H9 (cell line): Measurements from ENCODE around the gene FNDC3B. TPM values are rescaled to one million over a fixed set of nuclear protein-coding genes. Genes with fewer than 3 reads are reported as not detected.
A peak's percentile ranks its signal among the peaks of the same experiment; 100 is the strongest.

Experiments
- DNase-seq: peaks from one replicate; pipeline ENCODE4 v3.0.0-alpha.2; 2017
- H2AFZ ChIP-seq: one replicate; pipeline ENCODE4 v1.6.1; 2013; ENCODE audit warnings: mild to moderate bottlenecking, low read length, control low read depth, moderate library complexity
- H2AK5ac ChIP-seq: 2 replicates; pipeline ENCODE4 v1.6.1; 2013; ENCODE audit warnings: low read length, control low read depth, mixed read lengths; ENCODE audit not compliant: insufficient read length
- H2BK120ac ChIP-seq: one replicate; pipeline ENCODE4 v1.6.1; 2013; ENCODE audit warnings: low read depth, mild to moderate bottlenecking, low read length, control low read depth, inconsistent platforms; ENCODE audit not compliant: poor library complexity, severe bottlenecking
- H2BK12ac ChIP-seq: 2 replicates; pipeline ENCODE4 v1.6.1; 2013; ENCODE audit warnings: low read length, control low read depth, mixed read lengths, low read depth; ENCODE audit not compliant: insufficient read length
- H2BK15ac ChIP-seq: 2 replicates; pipeline ENCODE4 v1.6.1; 2013; ENCODE audit warnings: low read depth, low read length, control low read depth
- H2BK20ac ChIP-seq: one replicate; pipeline ENCODE4 v1.6.1; 2013; ENCODE audit warnings: low read depth, mild to moderate bottlenecking, low read length, control low read depth, inconsistent platforms; ENCODE audit not compliant: poor library complexity, severe bottlenecking
- H2BK5ac ChIP-seq: 2 replicates; pipeline ENCODE4 v1.6.1; 2013; ENCODE audit warnings: low read length, control low read depth, mixed read lengths; ENCODE audit not compliant: insufficient read length
- H3K14ac ChIP-seq: 2 replicates; pipeline ENCODE4 v1.6.1; 2013; ENCODE audit warnings: low read length, control low read depth; ENCODE audit not compliant: insufficient read depth
- H3K18ac ChIP-seq: 2 replicates; pipeline ENCODE4 v1.6.1; 2013; ENCODE audit warnings: low read depth, mild to moderate bottlenecking, mixed read lengths, low read length, control low read depth; ENCODE audit not compliant: insufficient read length
- H3K23ac ChIP-seq: 2 replicates; pipeline ENCODE4 v1.6.1; 2013; ENCODE audit warnings: low read length, control low read depth, mixed read lengths, low read depth; ENCODE audit not compliant: insufficient read length
- H3K23me2 ChIP-seq: 2 replicates; pipeline ENCODE4 v1.6.1; 2013; ENCODE audit warnings: low read depth, mild to moderate bottlenecking, mixed read lengths, low read length, control low read depth; ENCODE audit not compliant: insufficient read length, poor library complexity, severe bottlenecking
- H3K27ac ChIP-seq: 2 replicates; pipeline ENCODE4 v1.5.1; 2013; ENCODE audit warnings: low read length, control low read depth, mixed read lengths, low read depth; ENCODE audit not compliant: insufficient read length
- H3K27me3 ChIP-seq: 2 replicates; pipeline ENCODE4 v1.6.1; 2013; ENCODE audit warnings: low read length, control low read depth, inconsistent platforms; ENCODE audit not compliant: insufficient read depth
- H3K4ac ChIP-seq: 2 replicates; pipeline ENCODE4 v1.6.1; 2013; ENCODE audit warnings: low read depth, mild to moderate bottlenecking, control low read depth, inconsistent platforms, low read length, moderate library complexity
- H3K4me1 ChIP-seq: 2 replicates; pipeline ENCODE4 v1.6.1; 2013; ENCODE audit warnings: low read length, control low read depth, inconsistent platforms; ENCODE audit not compliant: insufficient read depth
- H3K4me2 ChIP-seq: 2 replicates; pipeline ENCODE4 v1.6.1; 2013; ENCODE audit warnings: low read length, control low read depth, mixed read lengths; ENCODE audit not compliant: insufficient read length, insufficient read depth
- H3K56ac ChIP-seq: 2 replicates; pipeline ENCODE4 v1.6.1; 2013; ENCODE audit warnings: low read depth, mild to moderate bottlenecking, mixed read lengths, low read length, control low read depth; ENCODE audit not compliant: insufficient read length
- H3K79me1 ChIP-seq: 2 replicates; pipeline ENCODE4 v1.6.1; 2013; ENCODE audit warnings: low read depth, mild to moderate bottlenecking, moderate library complexity, low read length, control low read depth, inconsistent platforms; ENCODE audit not compliant: insufficient read depth, poor library complexity, severe bottlenecking
- H3K79me2 ChIP-seq: 2 replicates; pipeline ENCODE4 v1.6.1; 2013; ENCODE audit warnings: low read length, control low read depth, inconsistent platforms; ENCODE audit not compliant: insufficient read depth
- H3K9ac ChIP-seq: 2 replicates; pipeline ENCODE4 v1.6.1; 2013; ENCODE audit warnings: low read length, control low read depth, mixed read lengths; ENCODE audit not compliant: insufficient read length; ENCODE audit errors: extremely low read depth
- H3K9me3 ChIP-seq: one replicate; pipeline ENCODE4 v1.6.1; 2013; ENCODE audit warnings: low read depth, low read length, inconsistent platforms; ENCODE audit not compliant: control insufficient read depth
- H3T11ph ChIP-seq: one replicate; pipeline ENCODE4 v1.6.1; 2013; ENCODE audit warnings: mild to moderate bottlenecking, low read length, control low read depth, inconsistent platforms
- H4K20me1 ChIP-seq: one replicate; pipeline ENCODE4 v1.6.1; 2013; ENCODE audit not compliant: control insufficient read depth, insufficient read length, insufficient read depth
- H4K5ac ChIP-seq: 2 replicates; pipeline ENCODE4 v1.6.1; 2013; ENCODE audit warnings: low read depth, mild to moderate bottlenecking, mixed read lengths, low read length, control low read depth; ENCODE audit not compliant: insufficient read length
- H4K8ac ChIP-seq: replicated peaks from 2 replicates; pipeline ENCODE4 v1.6.1; 2013; ENCODE audit warnings: low read length, control low read depth, mixed read lengths, low read depth; ENCODE audit not compliant: insufficient read length
- H4K91ac ChIP-seq: 2 replicates; pipeline ENCODE4 v1.6.1; 2013; ENCODE audit warnings: low read depth, mild to moderate bottlenecking, moderate library complexity, mixed read lengths, low read length, control low read depth; ENCODE audit not compliant: insufficient read length
- H3K27ac Mint-ChIP-seq, 3 experiments: 2 replicates in 2 of 3; 3 replicates in 1 of 3; pipeline ENCODE4 v1.8.0; 2020 to 2021; ENCODE audit warnings: mixed read lengths in 3 of 3, mild to moderate bottlenecking in 1 of 3, moderate library complexity in 1 of 3
- H3K27me3 Mint-ChIP-seq: 2 replicates; pipeline ENCODE4 v1.8.0; 2021; ENCODE audit warnings: low read depth, mild to moderate bottlenecking, moderate library complexity, mixed read lengths
- H3K36me3 Mint-ChIP-seq, 3 experiments: 2 replicates in 2 of 3; 3 replicates in 1 of 3; pipeline ENCODE4 v1.8.0; 2020 to 2021; ENCODE audit warnings: low read depth in 3 of 3, mixed read lengths in 3 of 3; ENCODE audit not compliant: insufficient read depth in 1 of 3
- H3K4me1 Mint-ChIP-seq, 2 experiments: 2 replicates each; pipeline ENCODE4 v1.8.0; 2020; ENCODE audit warnings: mixed read lengths in 2 of 2
- H3K4me3 Mint-ChIP-seq, 2 experiments: 2 replicates in 1 of 2; 3 replicates in 1 of 2; pipeline ENCODE4 v1.8.0; 2020 to 2021; ENCODE audit warnings: mild to moderate bottlenecking in 2 of 2, mixed read lengths in 2 of 2, moderate library complexity in 1 of 2
- H3K9me3 Mint-ChIP-seq, 2 experiments: 2 replicates in 1 of 2; 3 replicates in 1 of 2; pipeline ENCODE4 v1.8.0; 2020; ENCODE audit warnings: mild to moderate bottlenecking in 2 of 2, mixed read lengths in 2 of 2, moderate library complexity in 1 of 2
- WGBS: extraction: QIAGEN DNeasy Blood & Tissue Kit; methylation state at CpG from one replicate; pipeline ENCODE4 v1.1.7; 2013; ENCODE audit warnings: missing lambda C conversion rate, low lambda C conversion rate, mixed read lengths; ENCODE audit not compliant: insufficient read length; ENCODE audit errors: extremely low coverage; 5-methylcytosine and 5-hydroxymethylcytosine counted together
- total RNA-seq: library from RNA; stranded (reverse); gene quantifications from 2 replicates; pipeline ENCODE4 v1.2.1, GENCODE V29; 2021
- TF ChIP-seq, protein P1 (sequence below): fragments of 200-600 bp; sonication (generic); conservative IDR thresholded peaks from 3 replicates; pipeline ENCODE4 v1.8.0; 2021; ENCODE audit warnings: antibody characterized with exemption, mild to moderate bottlenecking

FNDC3B gene
- total RNA-seq, 1 experiment from 2014 or later: 43.8 TPM

DNA sequence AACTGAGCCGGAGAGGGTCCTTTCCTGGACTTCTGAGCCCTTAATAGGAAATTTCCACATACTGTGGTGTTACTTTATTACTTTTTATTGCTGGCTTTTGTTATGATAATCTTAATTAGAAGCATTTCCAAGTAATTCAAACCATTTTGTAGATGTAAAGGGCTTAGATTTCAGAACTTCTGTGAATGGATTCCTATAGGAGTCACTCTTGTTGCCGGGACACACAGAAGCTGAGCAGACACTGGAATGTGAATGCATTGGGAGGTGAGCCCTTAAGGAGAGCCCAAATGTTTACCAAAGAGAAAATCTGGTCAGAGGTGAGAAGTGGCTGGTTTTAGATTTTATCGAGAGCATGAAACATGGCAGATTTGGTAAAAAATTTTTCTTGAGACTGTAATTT lies 87.4 kb downstream of the FNDC3B start:
- Mint-ChIP-seq H3K4me3 (no peak overlapping the region), H3K4me1 (peaks cover 39 to 54% of the 10 kb centered on the region in 2 experiments), H3K27ac (peak overlapping the region; percentile 28 to 87 (median 76); a peak in 6 of 7 replicates), H3K27me3 (no peaks in the 10 kb centered on the region), H3K36me3 (peaks cover 4 to 42% (median 14%) of the 10 kb centered on the region in 3 experiments), H3K9me3 (no peaks in the 10 kb centered on the region)
- H2AFZ ChIP-seq: no peak overlapping the region
- H3K56ac ChIP-seq: no peak overlapping the region
- H3K9me3 ChIP-seq: no peaks in the 10 kb centered on the region
- H3T11ph ChIP-seq: no peak overlapping the region
- DNase-seq: no peak
- peaks cover 13% of the 10 kb centered on the region for H3K4me1 ChIP-seq
- H2BK12ac ChIP-seq: no peak overlapping the region
- WGBS: no CpG with 5 or more reads among the region's 3 CpGs
- TF ChIP-seq, protein P1, sequence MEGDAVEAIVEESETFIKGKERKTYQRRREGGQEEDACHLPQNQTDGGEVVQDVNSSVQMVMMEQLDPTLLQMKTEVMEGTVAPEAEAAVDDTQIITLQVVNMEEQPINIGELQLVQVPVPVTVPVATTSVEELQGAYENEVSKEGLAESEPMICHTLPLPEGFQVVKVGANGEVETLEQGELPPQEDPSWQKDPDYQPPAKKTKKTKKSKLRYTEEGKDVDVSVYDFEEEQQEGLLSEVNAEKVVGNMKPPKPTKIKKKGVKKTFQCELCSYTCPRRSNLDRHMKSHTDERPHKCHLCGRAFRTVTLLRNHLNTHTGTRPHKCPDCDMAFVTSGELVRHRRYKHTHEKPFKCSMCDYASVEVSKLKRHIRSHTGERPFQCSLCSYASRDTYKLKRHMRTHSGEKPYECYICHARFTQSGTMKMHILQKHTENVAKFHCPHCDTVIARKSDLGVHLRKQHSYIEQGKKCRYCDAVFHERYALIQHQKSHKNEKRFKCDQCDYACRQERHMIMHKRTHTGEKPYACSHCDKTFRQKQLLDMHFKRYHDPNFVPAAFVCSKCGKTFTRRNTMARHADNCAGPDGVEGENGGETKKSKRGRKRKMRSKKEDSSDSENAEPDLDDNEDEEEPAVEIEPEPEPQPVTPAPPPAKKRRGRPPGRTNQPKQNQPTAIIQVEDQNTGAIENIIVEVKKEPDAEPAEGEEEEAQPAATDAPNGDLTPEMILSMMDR: no peak
- H2BK20ac ChIP-seq: no peak overlapping the region
- no peak overlapping the region for H3K9ac ChIP-seq
- no peak overlapping the region for H3K18ac ChIP-seq
- H3K79me1 ChIP-seq: no peaks in the 10 kb centered on the region
- no peak overlapping the region for H3K23ac ChIP-seq
- no peak overlapping the region for H2BK15ac ChIP-seq
- no peak overlapping the region for H2BK120ac ChIP-seq
- H4K5ac ChIP-seq: no peak overlapping the region
- H2AK5ac ChIP-seq: no peak overlapping the region
- H3K4me2 ChIP-seq: no peak overlapping the region
- H2BK5ac ChIP-seq: no peak overlapping the region
- H3K27ac ChIP-seq: no peak overlapping the region
- peaks cover 10% of the 10 kb centered on the region; the same call in 1 of the 2 replicates for H3K79me2 ChIP-seq
- no peaks in the 10 kb centered on the region for H4K20me1 ChIP-seq
- H3K27me3 ChIP-seq: no peaks in the 10 kb centered on the region
- no peak overlapping the region for H4K8ac ChIP-seq
- H4K91ac ChIP-seq: no peak overlapping the region
- H3K23me2 ChIP-seq: no peaks in the 10 kb centered on the region
- H3K4ac ChIP-seq: no peak overlapping the region
- no peak overlapping the region for H3K14ac ChIP-seq
